Dermis microvascular lymphatic vessel endothelial cell (primary cell): ENCODE results near the gene ASB2. TPM values are rescaled to one million over a fixed set of nuclear protein-coding genes. Genes with fewer than 3 reads are reported as not detected.

Source experiments
- DNase-seq, 2 donors: peaks; one replicate each; pipeline versions ENCODE4 v3.0.0 to v3.0.0-alpha.2; 2010; ENCODE audit warnings: low read depth in 2 of 2
- total RNA-seq: library from RNA; depleted of rRNA; stranded (reverse); fragments of >200 nt; gene quantifications from 2 replicates; pipeline ENCODE4 v1.2.1, GENCODE V29; 2014

Gene ASB2
- total RNA-seq, 1 donor from 2014 or later: not detected

GRCh38 chr14:93950948-93951634 is 25.3 kb downstream of the ASB2 start:
- DNase-seq: no peak

- no peak for DNase-seq
Measured at GRCh38 chr14:93949511-93950075, 26.8 kb downstream of the ASB2 start.

DNA sequence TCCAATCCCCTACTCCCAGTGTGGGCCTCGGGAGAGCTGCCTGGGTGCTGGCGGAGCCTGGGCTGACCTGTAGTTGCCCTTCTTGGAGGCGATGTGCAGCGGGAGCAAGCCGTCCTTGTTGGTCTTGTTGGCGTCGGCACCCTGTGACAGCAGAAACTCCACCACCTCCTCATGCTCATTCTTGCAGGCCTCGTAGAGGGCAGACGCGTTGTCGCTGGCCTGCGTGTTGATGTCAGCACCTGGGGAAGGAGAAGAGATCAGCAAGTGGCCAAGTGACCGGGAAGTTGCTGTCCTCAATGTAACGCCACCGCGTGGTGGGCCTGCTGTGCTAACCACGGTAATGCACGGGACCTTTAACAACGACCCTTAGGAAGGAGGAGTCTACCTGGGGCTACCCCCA is 29.1 kb downstream of the ASB2 start:
- DNase-seq: no peak

DNA sequence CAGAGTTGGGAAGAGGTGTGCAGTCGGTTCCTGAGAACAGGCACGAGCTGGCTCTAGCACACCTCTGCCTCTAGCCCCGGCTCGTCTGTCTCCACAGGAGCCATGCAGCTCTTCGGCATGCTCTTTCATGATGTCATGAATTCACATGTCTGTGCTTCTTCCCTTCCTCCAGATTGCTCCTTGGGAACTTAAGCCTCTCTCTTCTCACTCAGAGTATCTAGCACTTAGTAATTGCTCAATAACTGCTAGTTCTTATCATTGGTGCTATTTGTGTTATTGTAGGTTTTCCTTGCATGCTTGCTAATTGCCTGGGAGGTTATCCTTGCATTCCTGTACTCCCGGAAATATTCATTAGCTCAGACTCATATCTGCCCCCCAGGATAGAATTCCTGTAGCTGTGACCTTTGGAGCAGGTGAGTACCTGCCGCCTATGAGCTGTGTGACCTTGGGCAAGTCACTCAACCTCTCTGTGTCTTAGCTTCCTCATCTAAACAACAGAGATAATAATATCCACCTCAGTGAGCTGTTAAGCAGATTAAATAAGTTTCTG is 29.8 kb downstream of the ASB2 start:
- DNase-seq: no peak

- peak in 1 of 2 donors; percentile 58 for DNase-seq
Measured at GRCh38 chr14:93946104-93946503, 30.3 kb downstream of the ASB2 start.

DNA sequence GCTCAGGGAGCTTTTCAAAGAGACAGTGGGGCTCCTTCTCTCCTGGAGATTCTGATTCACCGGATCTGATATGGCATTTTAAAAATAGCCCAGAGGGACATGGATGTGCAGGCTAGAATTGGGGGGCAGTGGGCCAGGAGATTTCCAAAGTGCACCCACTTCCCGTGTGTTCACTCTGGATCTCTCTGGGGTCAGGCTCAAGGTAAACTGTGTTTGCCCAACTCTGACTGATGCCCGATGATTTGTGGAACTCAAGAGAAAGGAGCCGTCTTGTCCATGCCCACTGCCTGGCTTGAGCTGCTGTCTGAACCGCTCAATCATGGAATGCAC is 31.3 kb downstream of the ASB2 start:
- no peak for DNase-seq

GRCh38 chr14:93944348-93945069 is 31.9 kb downstream of the ASB2 start:
- DNase-seq: no peak

- DNase-seq: no peak
Measured at GRCh38 chr14:93943930-93944329, 32.4 kb downstream of the ASB2 start.

DNA sequence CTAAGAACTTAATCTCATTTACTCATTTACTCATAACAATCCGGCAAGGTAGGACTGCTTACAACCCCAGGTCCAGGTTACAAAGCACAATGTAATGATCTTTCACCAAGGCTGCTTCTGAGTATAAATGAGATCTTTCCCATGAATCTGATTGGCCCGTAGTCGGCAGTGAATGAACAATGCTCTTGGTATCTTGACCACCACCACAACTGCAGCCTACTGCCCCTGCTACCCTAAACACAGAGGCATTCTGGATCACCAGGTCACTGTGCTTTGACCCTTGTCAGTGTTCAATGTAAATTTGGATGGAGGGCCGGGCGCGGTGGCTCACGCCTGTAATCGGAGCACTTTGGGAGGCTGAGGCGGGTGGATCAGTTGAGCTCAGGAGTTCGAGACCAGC is 33.3 kb downstream of the ASB2 start:
- DNase-seq: no peak

GRCh38 chr14:93941293-93941910 is 35.0 kb downstream of the ASB2 start:
- DNase-seq: peak in 1 of 2 donors; percentile 58

GRCh38 chr14:93940437-93940836 is 35.9 kb downstream of the ASB2 start:
- no peak for DNase-seq

- peak in 1 of 2 donors; percentile 72 for DNase-seq
Measured at GRCh38 chr14:93939304-93940229, 36.8 kb downstream of the ASB2 start.

DNA sequence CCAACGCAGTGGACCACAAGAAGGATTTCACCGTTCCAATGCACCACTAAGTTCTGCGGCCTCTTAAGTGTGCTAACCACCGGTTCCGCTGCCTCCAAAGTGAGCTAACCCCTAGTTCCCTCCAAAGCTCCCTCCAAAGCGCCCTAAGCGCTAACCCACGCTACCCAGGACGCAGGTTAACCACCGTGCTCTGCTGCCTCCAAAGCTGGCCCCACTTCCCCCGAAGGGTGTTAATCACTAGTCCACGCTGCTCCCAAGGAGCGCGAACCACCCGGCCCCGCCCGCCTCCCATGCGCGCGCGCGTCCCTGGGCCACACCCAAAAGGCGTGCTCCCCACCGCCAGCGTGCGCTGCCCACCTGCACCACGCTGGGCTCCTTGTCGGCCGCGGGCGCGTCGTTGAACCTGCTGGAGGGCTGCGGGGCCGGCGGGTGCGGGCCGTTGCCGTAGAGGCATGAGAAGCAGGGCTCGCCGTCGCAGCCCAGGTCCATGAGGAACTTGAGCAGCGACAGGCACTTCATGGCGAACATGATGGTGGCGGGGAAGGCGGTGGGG is 37.5 kb downstream of the ASB2 start:
- DNase-seq: no peak

DNA sequence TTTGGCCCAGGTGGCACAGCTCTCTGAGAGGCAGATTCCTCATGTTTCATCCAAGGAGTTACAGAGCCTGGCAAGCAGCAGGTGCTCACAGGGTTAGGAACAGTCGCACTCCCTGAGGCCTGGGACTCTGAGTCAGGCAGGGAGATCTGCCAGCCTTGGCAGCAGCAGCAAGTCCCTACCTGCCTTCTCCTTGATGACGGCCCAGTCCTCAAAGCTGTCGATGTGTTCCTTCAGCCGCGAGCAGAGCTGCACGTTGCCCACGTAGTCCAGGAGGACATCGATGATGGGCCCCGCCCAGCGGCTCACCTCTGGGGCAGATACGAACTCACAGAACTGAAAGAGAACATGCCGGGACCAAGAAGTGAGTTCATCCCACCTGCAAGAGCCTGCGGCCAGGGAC is 38.9 kb downstream of the ASB2 start:
- DNase-seq: no peak

GRCh38 chr14:93936926-93937325 is 39.4 kb downstream of the ASB2 start:
- DNase-seq: no peak

DNA sequence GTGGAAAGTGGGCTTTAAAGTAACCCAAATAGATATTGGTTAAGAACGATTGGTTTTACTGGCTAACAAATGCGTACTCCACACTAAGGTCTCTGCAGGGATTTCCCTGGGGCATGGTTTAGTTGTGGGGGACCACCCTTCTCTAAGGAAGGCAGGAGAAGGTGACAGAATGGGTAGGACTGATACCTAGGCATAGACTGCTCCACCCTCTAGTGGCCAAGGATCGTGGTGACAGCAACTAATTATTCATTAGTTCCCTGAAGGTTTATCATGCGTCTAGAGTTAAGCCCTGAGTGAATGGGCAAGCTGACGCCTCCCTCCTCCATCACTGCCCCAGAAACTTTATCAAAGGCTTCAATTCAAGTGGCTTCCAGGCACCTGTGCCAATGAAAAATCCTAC is 40.1 kb downstream of the ASB2 start:
- peak in 1 of 2 donors; percentile 16 for DNase-seq

GRCh38 chr14:93935213-93935612 is 41.2 kb downstream of the ASB2 start:
- no peak for DNase-seq

- no peak for DNase-seq
Measured at GRCh38 chr14:93932642-93933041, 43.7 kb downstream of the ASB2 start.

DNA sequence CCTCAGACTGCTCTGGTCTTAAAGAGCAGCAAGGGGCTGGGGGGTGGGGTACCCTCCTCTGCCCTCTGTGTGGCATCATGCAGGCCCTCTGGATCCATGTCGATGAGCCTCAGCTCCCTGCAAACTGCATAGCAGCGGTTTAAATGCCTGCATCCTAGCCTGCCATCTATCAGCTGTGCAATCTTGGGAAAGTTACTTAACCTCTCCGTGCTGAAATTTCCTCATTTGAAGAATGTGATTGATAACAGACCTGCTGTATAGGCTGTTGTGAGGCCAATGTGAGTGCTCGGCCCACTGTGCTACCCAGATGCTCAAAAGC is 45.4 kb downstream of the ASB2 start:
- no peak for DNase-seq

GRCh38 chr14:93930296-93930988 is 45.9 kb downstream of the ASB2 start:
- DNase-seq: no peak
